Stimulated activated CD8-positive, alpha-beta memory T cell treated with anti-CD3 and anti-CD28 coated beads, Interleukin-2, amount 100 ng/mL, for 1 hour (primary cell): ENCODE results near the gene ARHGEF16.

Source experiments
- DNase-seq, 2 donors: peaks; one replicate each; pipeline ENCODE4 v3.0.0-alpha.2; 2020; ENCODE audit warnings: low read depth in 2 of 2

The ARHGEF16 gene

GRCh38 chr1:3516911-3517675, 62.6 kb downstream of the ARHGEF16 start:
- no peak for DNase-seq

GRCh38 chr1:3518256-3518655, 63.8 kb downstream of the ARHGEF16 start:
- DNase-seq = no peak

GRCh38 chr1:3518756-3519155, 64.3 kb downstream of the ARHGEF16 start:
- no peak for DNase-seq

GRCh38 chr1:3519301-3519885, 64.9 kb downstream of the ARHGEF16 start:
- DNase-seq = no peak

GRCh38 chr1:3520419-3521378, 66.2 kb downstream of the ARHGEF16 start:
- DNase-seq = no peak

GRCh38 chr1:3521426-3521825, 67.0 kb downstream of the ARHGEF16 start:
- DNase-seq = no peak

- DNase-seq = no peak
Observed at GRCh38 chr1:3522112-3522511, 67.6 kb downstream of the ARHGEF16 start.

- DNase-seq = no peak
Observed at GRCh38 chr1:3522564-3523265, 68.2 kb downstream of the ARHGEF16 start.

GRCh38 chr1:3523980-3524379, 69.5 kb downstream of the ARHGEF16 start:
- no peak for DNase-seq

- DNase-seq = no peak
Observed at GRCh38 chr1:3524556-3525203, 70.2 kb downstream of the ARHGEF16 start.

- DNase-seq = no peak
Observed at GRCh38 chr1:3525551-3526482, 71.4 kb downstream of the ARHGEF16 start.

- no peak for DNase-seq
Observed at GRCh38 chr1:3527774-3528173, 73.3 kb downstream of the ARHGEF16 start.

GRCh38 chr1:3529099-3529729, 74.7 kb downstream of the ARHGEF16 start:
- DNase-seq = no peak

GRCh38 chr1:3530086-3530925, 75.8 kb downstream of the ARHGEF16 start:
- no peak for DNase-seq
